WTC11 (cell line): Measurements from ENCODE around the gene SLC24A3. TPM values are rescaled to one million over a fixed set of nuclear protein-coding genes. Genes with fewer than 3 reads are reported as not detected.

Experiments
- ATAC-seq: fragments of 200-7000 bp; cut with Tn5 transposase; 2 replicates; pipeline ENCODE4 v1.10.0; 2021; ENCODE audit warnings: mild to moderate bottlenecking, moderate library complexity
- CTCF ChIA-PET: fragments of 300-600 bp; sonication (Branson Sonifier 250); formaldehyde crosslinking; loops from one replicate; lab custom pipeline; 2021; ENCODE audit warnings: antibody characterized with exemption; lab: Charles Lee
- POLR2A ChIA-PET: fragments of 350-600 bp; sonication (Branson Sonifier 250); formaldehyde crosslinking; loops from one replicate; lab custom pipeline; 2021; ENCODE audit warnings: antibody characterized with exemption; lab: Charles Lee
- DNase-seq: peaks from one replicate; pipeline ENCODE4 v3.0.0; 2021; ENCODE audit warnings: low spot score
- H3K27ac Mint-ChIP-seq: 2 replicates; pipeline ENCODE4 v1.8.0; 2021; ENCODE audit warnings: mixed read lengths
- H3K27me3 Mint-ChIP-seq: 2 replicates; pipeline ENCODE4 v1.8.0; 2021; ENCODE audit warnings: low read depth, mild to moderate bottlenecking, moderate library complexity, mixed read lengths
- H3K36me3 Mint-ChIP-seq: 2 replicates; pipeline ENCODE4 v1.8.0; 2021; ENCODE audit warnings: mixed read lengths
- H3K4me1 Mint-ChIP-seq: 2 replicates; pipeline ENCODE4 v1.8.0; 2022; ENCODE audit warnings: mixed read lengths
- H3K4me3 Mint-ChIP-seq: 2 replicates; pipeline ENCODE4 v1.8.0; 2021; ENCODE audit warnings: mild to moderate bottlenecking, moderate library complexity, mixed read lengths
- H3K9me3 Mint-ChIP-seq: 2 replicates; pipeline ENCODE4 v1.8.0; 2021; ENCODE audit warnings: mixed read lengths
- AFF4 ChIP-seq: sonication (generic); formaldehyde crosslinking; IDR thresholded peaks from 2 replicates; pipeline ENCODE4 v1.8.1; 2023; ENCODE audit warnings: mild to moderate bottlenecking, missing genetic modification reagents, borderline replicate concordance
- CBFB ChIP-seq: sonication (generic); formaldehyde crosslinking; IDR thresholded peaks from 2 replicates; pipeline ENCODE4 v1.8.1; 2022; ENCODE audit warnings: mild to moderate bottlenecking, low read depth, missing genetic modification reagents
- GTF2I ChIP-seq: fragments of 250-450 bp; sonication (Bioruptor Pico); conservative IDR thresholded peaks from 2 replicates; pipeline ENCODE4 v1.4.0; 2021; ENCODE audit warnings: mild to moderate bottlenecking
- HMGA2 ChIP-seq: fragments of 250-450 bp; sonication (Bioruptor Pico); IDR thresholded peaks from 2 replicates; pipeline ENCODE4 v1.4.0; 2021; ENCODE audit warnings: mild to moderate bottlenecking, moderate library complexity
- MAX ChIP-seq: sonication (generic); formaldehyde crosslinking; IDR thresholded peaks from 2 replicates; pipeline ENCODE4 v1.8.0; 2022; ENCODE audit warnings: mild to moderate bottlenecking, missing genetic modification reagents
- NR1H2 ChIP-seq: sonication (generic); formaldehyde crosslinking; IDR thresholded peaks from 2 replicates; pipeline ENCODE4 v1.9.0; 2021; ENCODE audit warnings: mild to moderate bottlenecking, moderate library complexity, missing genetic modification reagents
- OVOL2 ChIP-seq: fragments of 250-450 bp; sonication (Bioruptor Pico); IDR thresholded peaks from 2 replicates; pipeline ENCODE4 v1.9.0; 2021; ENCODE audit warnings: mild to moderate bottlenecking, borderline replicate concordance
- PRDM15 ChIP-seq: sonication (generic); formaldehyde crosslinking; IDR thresholded peaks from 2 replicates; pipeline ENCODE4 v1.8.0; 2022; ENCODE audit warnings: missing genetic modification reagents
- PRRX2 ChIP-seq: fragments of 250-450 bp; sonication (Bioruptor Pico); IDR thresholded peaks from 2 replicates; pipeline ENCODE4 v1.8.0; 2021; ENCODE audit warnings: mild to moderate bottlenecking
- RORB ChIP-seq: fragments of 250-450 bp; sonication (Bioruptor Pico); IDR thresholded peaks from 2 replicates; pipeline ENCODE4 v1.9.0; 2021; ENCODE audit warnings: mild to moderate bottlenecking
- SMAD4 ChIP-seq: sonication (generic); formaldehyde crosslinking; IDR thresholded peaks from 2 replicates; pipeline ENCODE4 v1.8.0; 2022; ENCODE audit warnings: mild to moderate bottlenecking, missing genetic modification reagents
- STAT6 ChIP-seq: sonication (generic); formaldehyde crosslinking; conservative IDR thresholded peaks from 2 replicates; pipeline ENCODE4 v1.8.1; 2023; ENCODE audit warnings: mild to moderate bottlenecking, low read depth, missing genetic modification reagents, moderate library complexity
- TCF7 ChIP-seq: sonication (generic); formaldehyde crosslinking; IDR thresholded peaks from 2 replicates; pipeline ENCODE4 v1.8.0; 2022; ENCODE audit warnings: mild to moderate bottlenecking, low read depth, missing genetic modification reagents, moderate library complexity
- TP53 ChIP-seq: sonication (generic); formaldehyde crosslinking; IDR thresholded peaks from 2 replicates; pipeline ENCODE4 v1.8.1; 2023; ENCODE audit warnings: mild to moderate bottlenecking, missing genetic modification reagents
- ZNF416 ChIP-seq: fragments of 250-450 bp; sonication (Bioruptor Pico); IDR thresholded peaks from 2 replicates; pipeline ENCODE4 v1.9.0; 2021; ENCODE audit warnings: mild to moderate bottlenecking, inconsistent platforms
- total RNA-seq: library from RNA; stranded (reverse); gene quantifications from 3 replicates; pipeline ENCODE4 v1.2.3, GENCODE V29; 2021
- TF ChIP-seq, protein P1 (sequence below): sonication (generic); formaldehyde crosslinking; IDR thresholded peaks from 2 replicates; pipeline ENCODE4 v1.8.1; 2022; ENCODE audit warnings: mild to moderate bottlenecking, missing genetic modification reagents, moderate library complexity, borderline replicate concordance
- TF ChIP-seq, protein P2 (sequence below): fragments of 250-450 bp; sonication (Bioruptor Pico); IDR thresholded peaks from 2 replicates; pipeline ENCODE4 v1.8.0; 2021; ENCODE audit warnings: mild to moderate bottlenecking

The SLC24A3 gene
- total RNA-seq, 1 experiment from 2014 or later: 5.7 TPM

GRCh38 chr20:19440660-19441527, 228.5 kb downstream of the SLC24A3 start:
- ATAC-seq (no peak), DNase-seq (no peak)
- no peaks in the 10 kb centered on the region for H3K27me3 Mint-ChIP-seq
- no peak overlapping the region for H3K4me3 Mint-ChIP-seq
- H3K9me3 Mint-ChIP-seq: peaks cover 27% of the 10 kb centered on the region
- H3K4me1 Mint-ChIP-seq: no peaks in the 10 kb centered on the region
- TF ChIP-seq RORB (CRISPR knock-in tag): no peak
- no peak for TF ChIP-seq SMAD4 (CRISPR knock-in tag)
- no peak for TF ChIP-seq HMGA2
- TF ChIP-seq TCF7 (CRISPR knock-in tag): no peak
- no peak for TF ChIP-seq GTF2I (CRISPR knock-in tag)
- TF ChIP-seq, protein P1, sequence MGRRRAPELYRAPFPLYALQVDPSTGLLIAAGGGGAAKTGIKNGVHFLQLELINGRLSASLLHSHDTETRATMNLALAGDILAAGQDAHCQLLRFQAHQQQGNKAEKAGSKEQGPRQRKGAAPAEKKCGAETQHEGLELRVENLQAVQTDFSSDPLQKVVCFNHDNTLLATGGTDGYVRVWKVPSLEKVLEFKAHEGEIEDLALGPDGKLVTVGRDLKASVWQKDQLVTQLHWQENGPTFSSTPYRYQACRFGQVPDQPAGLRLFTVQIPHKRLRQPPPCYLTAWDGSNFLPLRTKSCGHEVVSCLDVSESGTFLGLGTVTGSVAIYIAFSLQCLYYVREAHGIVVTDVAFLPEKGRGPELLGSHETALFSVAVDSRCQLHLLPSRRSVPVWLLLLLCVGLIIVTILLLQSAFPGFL: no peak
- no peak for TF ChIP-seq STAT6 (CRISPR knock-in tag)
- no peak for TF ChIP-seq NR1H2 (CRISPR knock-in tag)
- TF ChIP-seq MAX (CRISPR knock-in tag): no peak
- TF ChIP-seq, protein P2, sequence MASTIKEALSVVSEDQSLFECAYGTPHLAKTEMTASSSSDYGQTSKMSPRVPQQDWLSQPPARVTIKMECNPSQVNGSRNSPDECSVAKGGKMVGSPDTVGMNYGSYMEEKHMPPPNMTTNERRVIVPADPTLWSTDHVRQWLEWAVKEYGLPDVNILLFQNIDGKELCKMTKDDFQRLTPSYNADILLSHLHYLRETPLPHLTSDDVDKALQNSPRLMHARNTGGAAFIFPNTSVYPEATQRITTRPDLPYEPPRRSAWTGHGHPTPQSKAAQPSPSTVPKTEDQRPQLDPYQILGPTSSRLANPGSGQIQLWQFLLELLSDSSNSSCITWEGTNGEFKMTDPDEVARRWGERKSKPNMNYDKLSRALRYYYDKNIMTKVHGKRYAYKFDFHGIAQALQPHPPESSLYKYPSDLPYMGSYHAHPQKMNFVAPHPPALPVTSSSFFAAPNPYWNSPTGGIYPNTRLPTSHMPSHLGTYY (CRISPR knock-in tag): no peak
- no peak for TF ChIP-seq TP53
- no peak for TF ChIP-seq CBFB (CRISPR knock-in tag)
- TF ChIP-seq OVOL2 (CRISPR knock-in tag): no peak
- TF ChIP-seq PRRX2: no peak
- TF ChIP-seq PRDM15 (CRISPR knock-in tag): no peak
- no peak for TF ChIP-seq ZNF416 (CRISPR knock-in tag)
- no peak for TF ChIP-seq AFF4 (CRISPR knock-in tag)
- POLR2A ChIA-PET: interaction anchor here (0.6 kb wide), 1 partner anchor 1836 kb away, joined by 3 read pairs; no protein-coding TSS in a partner anchor
- no peak overlapping the region for H3K27ac Mint-ChIP-seq
- CTCF ChIA-PET: interaction anchor here (0.7 kb wide), 1 partner anchor 383 kb away, joined by 3 read pairs; no protein-coding TSS in a partner anchor
- H3K36me3 Mint-ChIP-seq: peaks cover 12% of the 10 kb centered on the region
